TTC549 (cell line): Measurements from ENCODE around the gene ZBTB9.
"Not testable (repeated sequence)": the region's sequence is repeated elsewhere in the genome, so short reads cannot be mapped to it uniquely, and the experiment has no call there.

ENCODE experiments used
- FAIRE-seq: peaks from 2 replicates; lab custom pipeline; 2012; peaks lifted over from hg19 to GRCh38; lab: Jason Lieb, UNC

The ZBTB9 gene

GRCh38 chr6:33466075-33466735 is 11.8 kb downstream of the ZBTB9 start:
- no peak for FAIRE-seq

DNA sequence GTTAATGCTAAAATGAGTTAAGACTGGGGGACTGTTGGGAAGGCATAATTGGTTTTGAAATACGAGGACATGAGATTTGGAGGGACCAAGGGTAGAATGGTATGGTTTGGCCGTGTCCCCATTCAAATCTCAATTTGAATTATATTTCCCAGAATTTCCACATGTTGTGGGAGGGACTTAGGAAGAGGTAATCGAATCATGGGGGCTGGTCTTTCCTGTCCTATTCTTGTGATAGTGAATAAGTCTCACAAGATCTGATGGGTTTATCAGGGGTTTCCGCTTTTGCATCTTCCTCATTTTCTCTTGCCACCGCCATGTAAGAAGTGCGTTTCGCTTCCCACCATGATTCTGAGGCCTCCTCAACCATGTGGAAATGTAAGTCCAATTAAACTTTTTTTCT is 12.7 kb downstream of the ZBTB9 start:
- no peak for FAIRE-seq

DNA sequence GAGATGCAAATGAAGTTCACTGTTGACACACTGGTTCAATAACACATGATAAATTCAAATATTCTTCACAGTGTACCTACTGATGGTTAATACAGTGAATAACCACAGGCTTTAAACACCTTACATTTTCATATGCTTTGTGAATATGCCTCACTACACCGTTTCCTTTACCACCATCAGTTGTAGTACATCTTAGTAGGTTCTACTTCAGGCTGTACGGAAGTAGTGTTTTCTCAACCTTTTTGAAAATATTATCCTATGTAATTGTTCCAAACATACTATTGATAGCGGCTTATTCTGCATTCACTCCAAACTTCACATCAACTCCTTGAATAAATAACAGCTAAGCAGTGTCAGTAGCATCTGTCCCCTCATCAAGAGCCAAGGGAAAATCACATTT is 15.3 kb downstream of the ZBTB9 start:
- no peak for FAIRE-seq

DNA sequence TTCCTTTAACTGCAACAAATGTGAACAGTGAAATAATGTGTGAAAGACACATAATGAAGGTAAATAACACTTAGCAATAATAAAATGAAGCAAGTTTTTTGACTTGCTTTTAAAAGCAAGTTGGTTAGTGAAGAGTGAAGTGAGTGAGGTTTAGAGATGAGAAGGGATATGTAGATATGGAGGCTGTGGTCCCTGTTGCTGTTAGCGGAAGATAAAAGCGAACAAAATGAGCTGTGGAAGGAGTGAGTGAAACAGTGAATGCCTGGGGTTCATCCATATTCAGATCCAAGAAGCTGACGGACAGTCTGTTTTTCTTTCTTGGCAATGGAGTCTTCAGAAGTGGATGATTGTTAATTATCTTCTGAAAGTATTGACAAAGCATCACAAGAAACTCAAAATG is 23.5 kb downstream of the ZBTB9 start:
- FAIRE-seq, result no peak

DNA sequence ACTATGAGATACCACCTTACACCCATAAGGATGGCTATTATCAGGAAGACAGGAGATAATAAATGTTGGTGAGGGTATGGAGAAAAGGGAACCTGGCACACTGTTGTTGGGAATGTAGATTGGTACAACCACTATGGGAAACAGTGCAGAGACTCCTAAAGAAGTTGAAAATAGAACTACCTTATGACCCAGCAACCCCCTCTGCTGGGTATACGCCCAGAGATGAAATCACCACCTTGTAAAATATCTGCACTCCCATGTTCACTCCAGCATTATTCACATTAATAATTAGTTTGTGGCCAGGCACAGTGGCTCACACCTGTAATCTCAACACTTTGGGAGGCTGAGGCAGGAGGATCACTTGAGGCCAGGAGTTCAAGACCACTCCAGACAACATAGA is 26.8 kb downstream of the ZBTB9 start:
- FAIRE-seq, result no peak

- FAIRE-seq, result not testable (repeated sequence)
These were observed 28.2 kb downstream of the ZBTB9 start for GRCh38 chr6:33482620-33483019.

DNA sequence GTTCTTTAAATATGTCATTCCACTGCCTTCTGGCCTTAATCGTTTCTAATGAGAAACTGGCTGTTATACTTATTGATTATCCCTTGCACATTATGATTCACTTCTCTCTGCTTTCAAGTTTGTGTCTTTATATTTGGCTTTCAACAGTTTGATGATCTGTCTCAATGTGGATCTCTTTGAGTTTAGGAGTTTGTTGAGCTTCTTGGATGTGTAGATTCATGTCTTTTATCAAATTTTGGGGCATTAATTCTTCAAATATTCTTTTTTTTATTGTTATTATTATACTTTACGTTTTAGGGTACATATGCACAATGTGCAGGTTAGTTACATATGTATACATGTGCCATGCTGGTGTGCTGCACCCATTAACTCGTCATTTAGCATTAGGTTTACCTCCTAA is 29.3 kb downstream of the ZBTB9 start:
- FAIRE-seq, result no peak

DNA sequence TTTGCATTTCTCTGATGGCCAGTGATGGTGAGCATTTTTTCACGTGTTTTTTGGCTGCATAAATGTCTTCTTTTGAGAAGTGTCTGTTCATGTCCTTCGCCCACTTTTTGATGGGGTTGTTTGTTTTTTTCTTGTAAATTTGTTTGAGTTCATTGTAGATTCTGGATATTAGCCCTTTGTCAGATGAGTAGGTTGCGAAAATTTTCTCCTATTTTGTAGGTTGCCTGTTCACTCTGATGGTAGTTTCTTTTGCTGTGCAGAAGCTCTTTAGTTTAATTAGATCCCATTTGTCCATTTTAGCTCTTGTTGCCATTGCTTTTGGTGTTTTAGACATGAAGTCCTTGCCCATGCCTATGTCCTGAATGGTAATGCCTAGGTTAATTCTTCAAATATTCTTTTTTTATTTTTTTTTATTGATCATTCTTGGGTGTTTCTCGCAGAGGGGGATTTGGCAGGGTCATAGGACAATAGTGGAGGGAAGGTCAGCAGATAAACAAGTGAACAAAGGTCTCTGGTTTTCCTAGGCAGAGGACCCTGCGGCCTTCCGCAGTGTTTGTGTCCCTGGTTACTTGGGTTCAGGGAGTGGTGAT is 30.4 kb downstream of the ZBTB9 start:
- not testable (repeated sequence) for FAIRE-seq

GRCh38 chr6:33485680-33486079 is 31.3 kb downstream of the ZBTB9 start:
- FAIRE-seq, result not testable (repeated sequence)

GRCh38 chr6:33488339-33488738 is 34.0 kb downstream of the ZBTB9 start:
- no peak for FAIRE-seq

DNA sequence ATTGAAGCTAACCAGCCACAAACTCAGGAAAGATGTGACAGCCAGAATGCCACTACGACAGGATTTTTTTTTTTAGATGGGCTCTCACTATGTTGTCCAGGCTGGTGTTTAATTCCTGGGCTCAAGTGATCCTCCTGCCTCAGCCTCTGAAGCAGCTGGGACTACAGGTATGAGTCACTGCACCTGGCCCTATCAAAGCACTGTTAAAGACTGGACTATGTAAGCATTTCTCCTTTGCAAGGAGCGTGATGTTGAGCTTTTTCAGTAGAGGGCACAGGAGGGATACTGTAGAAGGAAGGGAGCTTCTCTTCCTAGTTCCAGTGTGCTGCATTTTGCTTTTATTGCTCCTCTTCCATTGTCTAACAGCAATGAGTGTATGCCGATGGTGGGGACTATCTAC is 35.8 kb downstream of the ZBTB9 start:
- no peak for FAIRE-seq

DNA sequence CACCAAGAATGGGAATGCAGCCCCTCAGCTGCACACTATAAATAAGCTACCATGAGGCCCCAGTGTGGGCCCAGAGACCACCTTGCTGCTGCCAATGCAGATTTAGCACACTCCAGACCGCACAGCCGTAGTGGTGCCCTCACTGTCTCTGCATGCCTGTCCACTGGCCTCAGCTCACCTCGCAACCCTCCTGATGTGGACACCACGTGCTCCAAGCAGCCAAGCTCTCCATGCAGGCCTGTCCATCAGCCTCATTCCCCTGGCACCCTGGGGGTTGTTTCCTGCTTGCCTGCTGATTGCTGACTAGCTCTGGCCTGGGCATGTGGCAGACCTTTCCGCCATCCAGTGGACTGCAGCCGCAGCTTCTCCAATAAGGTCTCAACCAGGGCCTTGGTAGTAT is 36.2 kb downstream of the ZBTB9 start:
- no peak for FAIRE-seq

- FAIRE-seq, result no peak
These were observed 37.7 kb downstream of the ZBTB9 start for GRCh38 chr6:33492093-33492492.

GRCh38 chr6:33497157-33497556 is 42.8 kb downstream of the ZBTB9 start:
- no peak for FAIRE-seq

DNA sequence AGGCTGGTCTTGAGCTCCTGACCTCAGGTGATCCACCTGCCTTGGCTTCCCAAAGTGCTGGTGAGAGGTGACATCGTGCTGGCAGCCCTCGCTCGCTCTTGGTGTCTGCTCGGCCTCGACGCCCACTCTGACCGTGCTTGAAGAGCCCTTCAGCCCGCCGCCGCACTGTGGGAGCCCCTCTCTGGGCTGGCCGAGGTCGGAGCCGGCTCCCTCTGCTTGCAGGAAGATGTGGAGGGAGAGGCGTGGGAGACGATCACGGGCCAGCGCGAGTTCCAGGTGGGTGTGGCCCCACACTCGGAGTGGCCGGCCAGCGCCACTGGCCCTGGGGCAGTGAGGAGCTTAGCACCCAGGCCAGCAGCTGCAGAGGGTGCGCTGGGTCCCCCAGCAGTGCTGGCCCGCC is 48.1 kb downstream of the ZBTB9 start:
- no peak for FAIRE-seq

DNA sequence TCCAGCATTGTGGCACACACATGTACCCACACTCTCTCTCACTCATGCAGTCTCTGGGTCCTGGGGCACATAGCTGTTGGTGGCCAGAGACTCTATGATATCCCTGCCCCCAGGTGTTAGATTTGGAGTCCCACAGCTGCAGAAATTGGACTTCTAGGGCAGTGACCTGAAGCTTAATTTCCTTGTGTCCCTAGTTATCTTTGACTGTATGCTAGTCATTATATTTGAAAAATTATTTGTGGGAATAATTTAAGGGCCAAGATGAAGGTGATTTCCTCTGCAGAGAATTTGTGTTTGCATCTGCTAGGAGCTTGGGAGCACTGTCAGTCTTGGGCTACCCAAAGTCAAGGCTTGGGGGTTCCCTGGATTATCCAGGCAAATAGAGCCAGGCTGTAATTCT is 50.1 kb downstream of the ZBTB9 start:
- FAIRE-seq, result no peak

- no peak for FAIRE-seq
These were observed 51.4 kb downstream of the ZBTB9 start for GRCh38 chr6:33505548-33506370.
